H1 (cell line): ENCODE data around the gene SYCE3. TPM values are rescaled to one million over a fixed set of nuclear protein-coding genes. Genes with fewer than 3 reads are reported as not detected.

ENCODE experiments used
- GABPA ChIP-seq: IDR thresholded peaks from 2 replicates; pipeline ENCODE4 v1.6.1; 2011; ENCODE audit warnings: mild to moderate bottlenecking, low read length, moderate library complexity, borderline replicate concordance; ENCODE audit not compliant: insufficient read depth
- HDAC6 ChIP-seq: IDR thresholded peaks from one replicate; pipeline ENCODE4 v1.7.1; 2012; ENCODE audit warnings: low read depth, mild to moderate bottlenecking, inconsistent platforms, low read length, moderate library complexity
- RAD21 ChIP-seq, 2 experiments: IDR thresholded peaks in 1 of 2; conservative IDR thresholded peaks in 1 of 2; 2 replicates each; pipeline ENCODE4 v1.6.1; 2011; ENCODE audit warnings: low read depth in 2 of 2, low read length in 2 of 2, improper control_type of control experiment in 1 of 2, inconsistent platforms in 1 of 2, mild to moderate bottlenecking in 1 of 2, moderate library complexity in 1 of 2
- polyA plus RNA-seq, 7 experiments: library from polyadenylated mRNA; depleted of rRNA in 3 of 7; stranded (reverse) in 5 of 7; unstranded in 2 of 7; fragments of >200 nt in 5 of 7; fragments of 200-250 nt in 2 of 7; gene quantifications; 1 replicate in 5 of 7; 2 replicates in 1 of 7; 4 replicates in 1 of 7; pipeline versions ENCODE4 v1.2.1 to v1.2.3, GENCODE V29; 2011 to 2013; ENCODE audit warnings: missing spikeins in 2 of 7, mixed read lengths in 2 of 7
- total RNA-seq: library from RNA; stranded (reverse); fragmentation: NEBNext Ultra II Directional; extraction: Animal tissue kit (Norgen Biotek cat#: 25700); gene quantifications from 2 replicates; pipeline ENCODE4 v1.2.1, GENCODE V29; 2021

Gene SYCE3
- total and polyA plus RNA-seq, 2 of the 8 experiments (the other 6 are each of a cell fraction or from before 2014, with no cell fraction given), result 1.9 TPM; not detected in 1

- TF ChIP-seq RAD21 (IDR thresholded peaks at IDR 0.05 in 1 of 2, conservative IDR thresholded peaks at IDR 0.05 in 1 of 2; ENCODE audit: low read depth in 2 of 2, low read length in 2 of 2) (no peak), HDAC6 (no peak), GABPA (no peak)
Observed at GRCh38 chr22:50547263-50547985, 15.3 kb downstream of the SYCE3 start (continued).
